K562 (cell line): ENCODE results near the gene ZNF544. TPM values are rescaled to one million over a fixed set of nuclear protein-coding genes. Genes with fewer than 3 reads are reported as not detected.

Source experiments
- ATAC-seq: fragments of 200-7000 bp; cut with Tn5 transposase; 3 replicates; pipeline ENCODE4 v1.9.1; 2020; ENCODE audit warnings: moderate library complexity
- BruUV-seq: library from RNA; stranded (reverse); fragments of 400-500 nt; replicated peaks from 2 replicates; lab custom pipeline; 2021; lab: Mats Ljungman, UMichigan
- CTCF ChIA-PET: fragments of 300-600 bp; formaldehyde crosslinking; extraction: SDS; loops from one replicate; lab custom pipeline; 2021; ENCODE audit warnings: low intra/inter-chr PET ratio; lab: Yijun Ruan, JAX
- POLR2A ChIA-PET: fragments of 300-600, 350-650 bp; sonication (Branson Sonifier 250); formaldehyde crosslinking; extraction: SDS; loops from one replicate; lab custom pipeline; 2021; ENCODE audit warnings: antibody characterized with exemption, inconsistent platforms; lab: Yijun Ruan, JAX
- DNase-seq, 4 experiments: peaks; one replicate each; pipeline versions ENCODE4 v3.0.0 to v3.0.0-alpha.2; 2011 to 2018; ENCODE audit warnings: low spot score in 3 of 4, mixed read lengths in 3 of 4; ENCODE audit errors: extremely low read depth in 1 of 4
- FAIRE-seq: peaks from 2 replicates; lab custom pipeline; 2011; peaks lifted over from hg19 to GRCh38; lab: Jason Lieb, UNC
- H2AFZ ChIP-seq: 2 replicates; pipeline ENCODE4 v1.6.0; 2011; ENCODE audit warnings: low read depth, low read length, control low read depth, inconsistent platforms
- H3K27ac ChIP-seq: fragments of 200-600 bp; 3 replicates; pipeline ENCODE4 v1.8.0; 2011; ENCODE audit warnings: low read depth, mild to moderate bottlenecking, control low read depth, inconsistent platforms, low read length, moderate library complexity, mixed read lengths; ENCODE audit errors: extremely low read depth
- H3K27me3 ChIP-seq, 2 experiments: fragments of 300-600 bp in 1 of 2; 2 replicates in 1 of 2; 3 replicates in 1 of 2; pipeline versions ENCODE4 v1.6.0 to v1.8.0; 2011; ENCODE audit warnings: inconsistent platforms in 2 of 2, low read length in 2 of 2, mild to moderate bottlenecking in 1 of 2, mixed read lengths in 1 of 2, moderate library complexity in 1 of 2; ENCODE audit not compliant: control insufficient read depth in 2 of 2, insufficient read depth in 2 of 2
- H3K36me3 ChIP-seq: fragments of 300-600 bp; 3 replicates; pipeline ENCODE4 v1.8.0; 2011; ENCODE audit warnings: mild to moderate bottlenecking, low read length, inconsistent platforms; ENCODE audit not compliant: control insufficient read depth, insufficient read depth
- H3K4me1 ChIP-seq, 2 experiments: fragments of 200-600 bp in 1 of 2; replicated peaks in 1 of 2; 2 replicates in 1 of 2; 3 replicates in 1 of 2; pipeline versions ENCODE4 v1.5.1 to v1.8.0; 2011; ENCODE audit warnings: inconsistent platforms in 2 of 2, low read length in 2 of 2, mild to moderate bottlenecking in 1 of 2, mixed read lengths in 1 of 2, moderate library complexity in 1 of 2; ENCODE audit not compliant: control insufficient read depth in 2 of 2, insufficient read depth in 2 of 2
- H3K4me2 ChIP-seq: 2 replicates; pipeline ENCODE4 v1.6.1; 2011; ENCODE audit warnings: low read length, control low read depth, inconsistent platforms, mixed read lengths; ENCODE audit not compliant: insufficient read depth
- H3K4me3 ChIP-seq: fragments of 200-600 bp; sonication (generic), shearing (Covaris generic); 2 replicates; pipeline ENCODE4 v1.5.1; 2016; ENCODE audit warnings: control low read depth, inconsistent platforms
- H3K79me2 ChIP-seq: fragments of 200-600 bp; 3 replicates; pipeline ENCODE4 v1.8.0; 2011; ENCODE audit warnings: low read length, inconsistent platforms; ENCODE audit not compliant: control insufficient read depth, insufficient read depth
- H3K9ac ChIP-seq, 2 experiments: 2 replicates each; pipeline versions ENCODE4 v1.6.0 to v1.6.1; 2011; ENCODE audit warnings: low read depth in 2 of 2, low read length in 2 of 2, control low read depth in 1 of 2, inconsistent platforms in 1 of 2, mild to moderate bottlenecking in 1 of 2, mixed read lengths in 1 of 2; ENCODE audit not compliant: insufficient read depth in 1 of 2
- H3K9me1 ChIP-seq: one replicate; pipeline ENCODE4 v1.6.0; 2011; ENCODE audit warnings: inconsistent platforms, mild to moderate bottlenecking, low read length, moderate library complexity; ENCODE audit not compliant: control insufficient read depth, insufficient read depth
- H3K9me3 ChIP-seq: replicated peaks from 2 replicates; pipeline ENCODE4 v1.5.1; 2011; ENCODE audit warnings: low read depth, low read length, inconsistent platforms; ENCODE audit not compliant: control insufficient read depth, insufficient read depth
- H4K20me1 ChIP-seq: replicated peaks from 2 replicates; pipeline ENCODE4 v1.6.1; 2011; ENCODE audit warnings: low read length, inconsistent platforms, mixed read lengths; ENCODE audit not compliant: control insufficient read depth, insufficient read depth
- EWSR1 ChIP-seq: fragments of 450-650 bp; IDR thresholded peaks from 2 replicates; pipeline ENCODE4 v1.6.1; 2018; ENCODE audit warnings: borderline replicate concordance, mild to moderate bottlenecking, low read depth, moderate library complexity; ENCODE audit not compliant: partially characterized antibody
- HDGF ChIP-seq: fragments of 450-650 bp; IDR thresholded peaks from 2 replicates; pipeline ENCODE4 v1.6.1; 2016
- HMG20A ChIP-seq: fragments of 450-650 bp; formaldehyde crosslinking; conservative IDR thresholded peaks from 2 replicates; pipeline ENCODE4 v1.4.0; 2020; ENCODE audit warnings: mild to moderate bottlenecking, mixed read lengths
- MIER1 ChIP-seq: fragments of 450-650 bp; IDR thresholded peaks from 2 replicates; pipeline ENCODE4 v1.6.1; 2016; ENCODE audit warnings: antibody characterized with exemption, mild to moderate bottlenecking, low read depth
- NFRKB ChIP-seq: fragments of 450-650 bp; IDR thresholded peaks from 2 replicates; pipeline ENCODE4 v1.6.1; 2016; ENCODE audit warnings: low read depth
- RAD21 ChIP-seq, 2 experiments: fragments of 250-450 bp in 1 of 2; fragments of 450-650 bp in 1 of 2; sonication (Bioruptor Pico) in 1 of 2; formaldehyde crosslinking in 1 of 2; IDR thresholded peaks in 1 of 2; conservative IDR thresholded peaks in 1 of 2; 2 replicates each; pipeline versions ENCODE4 v1.4.0 to v1.8.0; 2020 to 2022; ENCODE audit warnings: mild to moderate bottlenecking in 2 of 2, moderate library complexity in 1 of 2
- RBM14 ChIP-seq: fragments of 200-400 bp; formaldehyde crosslinking; IDR thresholded peaks from 2 replicates; pipeline ENCODE4 v1.6.1; 2018; ENCODE audit warnings: low read depth, mild to moderate bottlenecking, low read length, moderate library complexity, borderline replicate concordance; ENCODE audit not compliant: insufficient read depth
- STAG1 ChIP-seq: sonication (generic); formaldehyde crosslinking; IDR thresholded peaks from 2 replicates; pipeline ENCODE4 v1.5.0; 2020; ENCODE audit warnings: missing genetic modification reagents, borderline replicate concordance
- YY1 ChIP-seq, 3 experiments: IDR thresholded peaks; 2 replicates each; pipeline ENCODE4 v1.6.1; 2011; ENCODE audit warnings: low read length in 2 of 3, mild to moderate bottlenecking in 2 of 3, moderate library complexity in 2 of 3, borderline replicate concordance in 1 of 3, control low read depth in 1 of 3, low read depth in 1 of 3; ENCODE audit not compliant: insufficient read depth in 3 of 3, insufficient replicate concordance in 2 of 3, control insufficient read depth in 1 of 3, insufficient read length in 1 of 3; ENCODE audit errors: extremely low read depth in 1 of 3
- ZNF263 ChIP-seq: sonication (generic); formaldehyde crosslinking; IDR thresholded peaks from 2 replicates; pipeline ENCODE4 v1.8.0; 2022; ENCODE audit warnings: mild to moderate bottlenecking, missing genetic modification reagents, borderline replicate concordance
- ZNF311 ChIP-seq: fragments of 250-450 bp; sonication (Bioruptor Pico); IDR thresholded peaks from 2 replicates; pipeline ENCODE4 v1.4.0; 2020; ENCODE audit warnings: mild to moderate bottlenecking, moderate library complexity
- ZNF384 ChIP-seq: IDR thresholded peaks from 2 replicates; pipeline ENCODE4 v1.6.1; 2012; ENCODE audit warnings: low read depth, low read length, improper control_type of control experiment
- WGBS: fragments of 100-300 bp; shearing (Covaris generic); methylation state at CpG from one replicate; pipeline ENCODE4 v1.1.6; 2016; ENCODE audit warnings: low coverage, mixed read lengths; ENCODE audit not compliant: insufficient coverage; ENCODE audit errors: missing lambda C conversion rate; 5-methylcytosine and 5-hydroxymethylcytosine counted together
- in situ Hi-C: fragments of 300-500 bp; cut with MboI; formaldehyde crosslinking; loops from 4 replicates; pipeline ENCODE4 v1.15.0; 2018; ENCODE audit warnings: inconsistent platforms, mixed read lengths
- intact Hi-C: fragments of 100-400 bp; cut with micrococcal nuclease; formaldehyde crosslinking; loops from 2 replicates; pipeline ENCODE4 v1.14.2; 2022
- polyA plus RNA-seq, 8 experiments: library from polyadenylated mRNA; depleted of rRNA in 4 of 8; stranded (reverse) in 5 of 8; unstranded in 3 of 8; fragments of >200 nt; fragmentation: Nextera tagmentation in 2 of 8; fragmentation: Illumina TruSeq in 1 of 8; extraction: Ambion mirVana in 2 of 8; extraction: Trizol in 1 of 8; gene quantifications; 2 replicates each; pipeline versions ENCODE4 v1.2.1 to v1.2.3, GENCODE V29; 2011 to 2014; ENCODE audit warnings: inconsistent platforms in 1 of 8, missing spikeins in 1 of 8
- total RNA-seq, 7 experiments: library from RNA; depleted of rRNA in 6 of 7; stranded (reverse); fragments of >200 nt in 6 of 7; fragmentation: Illumina TruSeq in 2 of 7; extraction: Trizol in 2 of 7; gene quantifications; 2 replicates each; pipeline versions ENCODE4 v1.2.1 to v1.2.3, GENCODE V29; 2011 to 2021; ENCODE audit warnings: low replicate concordance in 1 of 7
- TF ChIP-seq, protein P1 (sequence below): sonication (generic); formaldehyde crosslinking; IDR thresholded peaks from 2 replicates; pipeline ENCODE4 v1.9.0; 2022; ENCODE audit warnings: mild to moderate bottlenecking, missing genetic modification reagents
- TF ChIP-seq, protein P2 (sequence below): sonication (generic); formaldehyde crosslinking; IDR thresholded peaks from 2 replicates; pipeline ENCODE4 v1.8.0; 2023; ENCODE audit warnings: mild to moderate bottlenecking, missing genetic modification reagents

Gene ZNF544
- total and polyA plus RNA-seq, 9 of the 15 experiments (the other 6 are each of a cell fraction or from before 2014, with no cell fraction given): 23.6 to 59.0 (median 41.4) TPM

- Histone ChIP-seq H3K4me3 (peak overlapping the region; percentile 74), H4K20me1 (no peaks in the 10 kb centered on the region), H3K36me3 (peaks cover 21% of the 10 kb centered on the region), H3K9me1 (no peaks in the 10 kb centered on the region), H3K79me2 (peaks cover 25% of the 10 kb centered on the region), H2AFZ (peak overlapping the region; percentile 96), H3K9me3 (peaks cover 35% of the 10 kb centered on the region), H3K27ac (peak overlapping the region; percentile 100), H3K4me2 (peak overlapping the region; percentile 99), H3K9ac (peak overlapping the region in 1 of 2 experiments; percentile 97; a peak in 2 of 4 replicates), H3K4me1 (peaks cover 6 to 14% of the 10 kb centered on the region in 2 experiments; a peak in 4 of 5 replicates), H3K27me3 (no peaks in the 10 kb centered on the region)
- POLR2A ChIA-PET: interaction anchor here (1.2 to 1.7 kb wide), 2 partner anchors 17 to 499 kb away, joined by 3 to 5 read pairs; no protein-coding TSS in a partner anchor
- 17% methylated on average over 4 of the region's 4 CpGs for WGBS
- FAIRE-seq (peak; percentile 91), ATAC-seq (peak; percentile 49), DNase-seq (peak; percentile 44 to 84 (median 58))
- in situ Hi-C loops (no loop called here), intact Hi-C loops (loop anchor here (2.0 to 5.0 kb wide), 5 partner anchors 145 to 330 kb away; partner anchors contain the start of genes RPS5, SLC27A5, ZNF446 and ZSCAN22)
- CTCF ChIA-PET: interaction anchor here (1.7 kb wide), 1 partner anchor 337 kb away, joined by 8 read pairs; the partner anchor contains the start of gene ZBTB45
- TSS peak; percentile 77 for BruUV-seq
- TF ChIP-seq NFRKB (no peak), STAG1 (CRISPR knock-in tag) (peak; percentile 14; the same call in 1 of the 2 replicates), ZNF311 (CRISPR knock-in tag) (no peak), HMG20A (no peak), ZNF384 (peak; percentile 53; the same call in 1 of the 2 replicates), MIER1 (peak; percentile 19; the same call in 1 of the 2 replicates), HDGF (peak; percentile 75; the same call in 1 of the 2 replicates), RAD21 (CRISPR knock-in tag; conservative IDR thresholded peaks at IDR 0.05 in 1 of 2, IDR thresholded peaks at IDR 0.05 in 1 of 2) (peak; percentile 47 to 81; a peak in 3 of 4 replicates), YY1 (IDR thresholded peaks at IDR 0.05; ENCODE audit: borderline replicate concordance in 1 of 3, control insufficient read depth in 1 of 3, extremely low read depth in 1 of 3, insufficient read depth in 3 of 3, insufficient read length in 1 of 3, insufficient replicate concordance in 2 of 3, low read depth in 1 of 3, low read length in 2 of 3) (no peak), RBM14 (no peak), ZNF263 (peak; percentile 85; the same call in 1 of the 2 replicates), EWSR1 (no peak)
- TF ChIP-seq, protein P1, sequence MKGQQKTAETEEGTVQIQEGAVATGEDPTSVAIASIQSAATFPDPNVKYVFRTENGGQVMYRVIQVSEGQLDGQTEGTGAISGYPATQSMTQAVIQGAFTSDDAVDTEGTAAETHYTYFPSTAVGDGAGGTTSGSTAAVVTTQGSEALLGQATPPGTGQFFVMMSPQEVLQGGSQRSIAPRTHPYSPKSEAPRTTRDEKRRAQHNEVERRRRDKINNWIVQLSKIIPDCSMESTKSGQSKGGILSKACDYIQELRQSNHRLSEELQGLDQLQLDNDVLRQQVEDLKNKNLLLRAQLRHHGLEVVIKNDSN (CRISPR knock-in tag): no peak
- TF ChIP-seq, protein P2, sequence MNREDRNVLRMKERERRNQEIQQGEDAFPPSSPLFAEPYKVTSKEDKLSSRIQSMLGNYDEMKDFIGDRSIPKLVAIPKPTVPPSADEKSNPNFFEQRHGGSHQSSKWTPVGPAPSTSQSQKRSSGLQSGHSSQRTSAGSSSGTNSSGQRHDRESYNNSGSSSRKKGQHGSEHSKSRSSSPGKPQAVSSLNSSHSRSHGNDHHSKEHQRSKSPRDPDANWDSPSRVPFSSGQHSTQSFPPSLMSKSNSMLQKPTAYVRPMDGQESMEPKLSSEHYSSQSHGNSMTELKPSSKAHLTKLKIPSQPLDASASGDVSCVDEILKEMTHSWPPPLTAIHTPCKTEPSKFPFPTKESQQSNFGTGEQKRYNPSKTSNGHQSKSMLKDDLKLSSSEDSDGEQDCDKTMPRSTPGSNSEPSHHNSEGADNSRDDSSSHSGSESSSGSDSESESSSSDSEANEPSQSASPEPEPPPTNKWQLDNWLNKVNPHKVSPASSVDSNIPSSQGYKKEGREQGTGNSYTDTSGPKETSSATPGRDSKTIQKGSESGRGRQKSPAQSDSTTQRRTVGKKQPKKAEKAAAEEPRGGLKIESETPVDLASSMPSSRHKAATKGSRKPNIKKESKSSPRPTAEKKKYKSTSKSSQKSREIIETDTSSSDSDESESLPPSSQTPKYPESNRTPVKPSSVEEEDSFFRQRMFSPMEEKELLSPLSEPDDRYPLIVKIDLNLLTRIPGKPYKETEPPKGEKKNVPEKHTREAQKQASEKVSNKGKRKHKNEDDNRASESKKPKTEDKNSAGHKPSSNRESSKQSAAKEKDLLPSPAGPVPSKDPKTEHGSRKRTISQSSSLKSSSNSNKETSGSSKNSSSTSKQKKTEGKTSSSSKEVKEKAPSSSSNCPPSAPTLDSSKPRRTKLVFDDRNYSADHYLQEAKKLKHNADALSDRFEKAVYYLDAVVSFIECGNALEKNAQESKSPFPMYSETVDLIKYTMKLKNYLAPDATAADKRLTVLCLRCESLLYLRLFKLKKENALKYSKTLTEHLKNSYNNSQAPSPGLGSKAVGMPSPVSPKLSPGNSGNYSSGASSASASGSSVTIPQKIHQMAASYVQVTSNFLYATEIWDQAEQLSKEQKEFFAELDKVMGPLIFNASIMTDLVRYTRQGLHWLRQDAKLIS (CRISPR knock-in tag): no peak
Observed at GRCh38 chr19:58181902-58182576, 46.7 kb upstream of the ZNF544 start.
